ENCODE data around the gene FAM216A. TPM values are rescaled to one million over a fixed set of nuclear protein-coding genes. Genes with fewer than 3 reads are reported as not detected.
A peak's percentile ranks its signal among the peaks of the same experiment; 100 is the strongest.

The FAM216A gene
- total RNA-seq, 4 donors from 2014 or later, result 1.4 to 13.2 (median 2.6) TPM

GRCh38 chr12:110534811-110535210, 66.2 kb downstream of the FAM216A start:
- Histone ChIP-seq H3K9me3 (no peaks in the 10 kb centered on the region), H3K4me1 (peaks cover 0 to 43% (median 0%) of the 10 kb centered on the region in 4 donors), H3K27me3 (no peaks in the 10 kb centered on the region), H3K36me3 (peaks cover 0 to 41% (median 0%) of the 10 kb centered on the region in 3 donors), H3K4me3 (no peak overlapping the region), H3K27ac (no peak overlapping the region)
- TF ChIP-seq CTCF (IDR thresholded peaks at IDR 0.05), result no peak
- no peak for TF ChIP-seq POLR2A (IDR thresholded peaks at IDR 0.05)
- no peak for DNase-seq

GRCh38 chr12:110536834-110537604, 68.4 kb downstream of the FAM216A start:
- peaks cover 0 to 41% (median 0%) of the 10 kb centered on the region in 3 donors for H3K36me3 ChIP-seq
- no peak for DNase-seq
- H3K9me3 ChIP-seq, result no peaks in the 10 kb centered on the region
- peaks cover 0 to 31% (median 0%) of the 10 kb centered on the region in 4 donors for H3K4me1 ChIP-seq
- H3K27ac ChIP-seq, result peak overlapping the region in 3 of 4 donors; percentile 19 to 62 (median 55)
- TF ChIP-seq CTCF (IDR thresholded peaks at IDR 0.05) (no peak), POLR2A (IDR thresholded peaks at IDR 0.05) (no peak)
- H3K27me3 ChIP-seq, result no peaks in the 10 kb centered on the region
- H3K4me3 ChIP-seq, result no peak overlapping the region

- peak in 2 of 3 donors; percentile 54 to 58 for DNase-seq
- peaks cover 0 to 41% (median 0%) of the 10 kb centered on the region in 3 donors for H3K36me3 ChIP-seq
- H3K4me1 ChIP-seq, result peaks cover 0 to 29% (median 0%) of the 10 kb centered on the region in 4 donors
- no peaks in the 10 kb centered on the region for H3K27me3 ChIP-seq
- TF ChIP-seq POLR2A (IDR thresholded peaks at IDR 0.05) (no peak), CTCF (IDR thresholded peaks at IDR 0.05) (no peak)
- no peaks in the 10 kb centered on the region for H3K9me3 ChIP-seq
- no peak overlapping the region for H3K4me3 ChIP-seq
- peak overlapping the region in 3 of 4 donors; percentile 19 to 62 (median 55) for H3K27ac ChIP-seq
Observed at GRCh38 chr12:110537605-110538409, 69.2 kb downstream of the FAM216A start.

- Histone ChIP-seq H3K27ac (peak overlapping the region in 3 of 4 donors; percentile 19 to 62 (median 55)), H3K4me1 (peaks cover 0 to 31% (median 4%) of the 10 kb centered on the region in 4 donors), H3K36me3 (peaks cover 0 to 41% (median 0%) of the 10 kb centered on the region in 3 donors)
Observed at GRCh38 chr12:110538869-110539622, 70.4 kb downstream of the FAM216A start.

More at GRCh38 chr12:110538869-110539622, 70.4 kb downstream of the FAM216A start:
- no peak overlapping the region for H3K4me3 ChIP-seq
- peak in 1 of 3 donors; percentile 54 for DNase-seq
- H3K27me3 ChIP-seq, result no peaks in the 10 kb centered on the region
- H3K9me3 ChIP-seq, result no peaks in the 10 kb centered on the region
- TF ChIP-seq CTCF (IDR thresholded peaks at IDR 0.05) (peak in 1 of 6 experiments; percentile 8), POLR2A (IDR thresholded peaks at IDR 0.05) (no peak)

Small RNA genes within 50 kb of the gene (small RNA-seq; reads per million reads assigned to genes)
- gene RF00278, result 0 reads per million in 2 donors

Other genes with a start within 250 kb of the FAM216A start
- gene ATP2A2, start 187.6 kb upstream of the FAM216A start, total RNA-seq, result 100 to 1,000 TPM; 102 to 239 (median 208) TPM
- gene ANAPC7, start 65.1 kb upstream of the FAM216A start, total RNA-seq, result 10 to 100 TPM; 31.6 to 66.0 (median 50.7) TPM
- gene ARPC3, start 18.5 kb upstream of the FAM216A start, total RNA-seq, result 100 to 1,000 TPM; 224 to 314 (median 267) TPM
- 10 to 100 TPM in 1 of 4 donors, 1 to 10 TPM in 3; 1.4 to 14.9 (median 3.9) TPM for gene GPN3, start 588 bp upstream of the FAM216A start, total RNA-seq
- 100 to 1,000 TPM in 2 of 4 donors, 10 to 100 TPM in 2; 81.1 to 124 (median 106) TPM for gene VPS29, start 33.3 kb downstream of the FAM216A start, total RNA-seq
- under 1 TPM in 2 of 4 donors, not detected in 2; 0.40 to 0.83 TPM for gene RAD9B, start 33.5 kb downstream of the FAM216A start, total RNA-seq
- 10 to 100 TPM; 19.5 to 21.4 (median 20.1) TPM for gene PPTC7, start 114.5 kb downstream of the FAM216A start, total RNA-seq
- gene TCTN1, start 145.3 kb downstream of the FAM216A start, total RNA-seq, result 10 to 100 TPM in 2 of 4 donors, 1 to 10 TPM in 2; 9.1 to 53.6 (median 9.7) TPM
- gene HVCN1, start 220.3 kb downstream of the FAM216A start, total RNA-seq, result 10 to 100 TPM in 1 of 4 donors, 1 to 10 TPM in 3; 2.6 to 16.5 (median 4.7) TPM

All from Peyer's patch (tissue), 4 donors.